Activated effector memory CD4-positive, alpha-beta T cell treated with anti-CD3 and anti-CD28 coated beads, Interleukin-2, amount 50 U/mL, for 16 hours (primary cell): ENCODE measurements around the gene CREB3L4.

ENCODE experiments used
- DNase-seq: peaks from one replicate; pipeline ENCODE4 v3.0.0-alpha.2; 2020

CREB3L4 gene

GRCh38 chr1:153937331-153937730, 30.4 kb upstream of the CREB3L4 start:
- no peak for DNase-seq

- no peak for DNase-seq
Observed at GRCh38 chr1:153938996-153939395, 28.7 kb upstream of the CREB3L4 start.

- DNase-seq = no peak
Observed at GRCh38 chr1:153939476-153939875, 28.2 kb upstream of the CREB3L4 start.

GRCh38 chr1:153940756-153941155, 26.9 kb upstream of the CREB3L4 start:
- no peak for DNase-seq

- no peak for DNase-seq
Observed at GRCh38 chr1:153941826-153942725, 25.6 kb upstream of the CREB3L4 start.

- DNase-seq = no peak
Observed at GRCh38 chr1:153942766-153943549, 24.7 kb upstream of the CREB3L4 start.

GRCh38 chr1:153944005-153944826, 23.5 kb upstream of the CREB3L4 start:
- no peak for DNase-seq

- no peak for DNase-seq
Observed at GRCh38 chr1:153944827-153945117, 22.9 kb upstream of the CREB3L4 start.

- DNase-seq = peak; percentile 90
Observed at GRCh38 chr1:153945131-153945794, 22.4 kb upstream of the CREB3L4 start.

- DNase-seq = peak; percentile 91
Observed at GRCh38 chr1:153945795-153946621, 21.7 kb upstream of the CREB3L4 start.

GRCh38 chr1:153946622-153947241, 21.0 kb upstream of the CREB3L4 start, which contains the start of gene DENND4B:
Gene DENND4B (minus strand): TSS chr1:153946718. CDS start chr1:153944374, 2,344 bp downstream.
- peak; percentile 92 for DNase-seq

- no peak for DNase-seq
Observed at GRCh38 chr1:153951183-153951582, 16.5 kb upstream of the CREB3L4 start.

GRCh38 chr1:153951801-153952200, 15.9 kb upstream of the CREB3L4 start:
- DNase-seq = no peak

- DNase-seq = no peak
Observed at GRCh38 chr1:153953859-153954365, 13.8 kb upstream of the CREB3L4 start.

- no peak for DNase-seq
Observed at GRCh38 chr1:153954826-153955225, 12.9 kb upstream of the CREB3L4 start.

GRCh38 chr1:153956997-153957715, 10.5 kb upstream of the CREB3L4 start:
- no peak for DNase-seq

GRCh38 chr1:153957744-153958110, 10.0 kb upstream of the CREB3L4 start:
- peak; percentile 81 for DNase-seq

- peak; percentile 99 for DNase-seq
Observed at GRCh38 chr1:153958111-153958960, 9.4 kb upstream of the CREB3L4 start, which contains the start of gene CRTC2. Gene CRTC2 (minus strand): TSS chr1:153958612. CDS start chr1:153958497, 115 bp downstream.

GRCh38 chr1:153958961-153959260, 8.8 kb upstream of the CREB3L4 start:
- no peak for DNase-seq
